ENCODE results near the gene GREB1L. TPM values are rescaled to one million over a fixed set of nuclear protein-coding genes. Genes with fewer than 3 reads are reported as not detected.
A peak's percentile ranks its signal among the peaks of the same experiment; 100 is the strongest.

GREB1L gene
- total and polyA plus RNA-seq, 2 of the 13 experiments (the other 11 are each of a cell fraction or from before 2014, with no cell fraction given): 0.17 to 0.66 TPM

GRCh38 chr18:21242141-21242779, at the start of gene GREB1L (continued):
- no peak for TF ChIP-seq ZNF318 (CRISPR knock-in tag; IDR thresholded peaks at IDR 0.05)
- 0 out of 2 replicates have a peak, but pooled peaks have one; percentile 46 for TF ChIP-seq ZNF275 (CRISPR knock-in tag; IDR thresholded peaks at IDR 0.05; ENCODE audit: borderline replicate concordance)
- TF ChIP-seq SMAD1 (CRISPR knock-in tag; IDR thresholded peaks at IDR 0.05; ENCODE audit: borderline replicate concordance, low read depth): no peak
- peak; percentile 66; the same call in 1 of the 2 replicates for TF ChIP-seq ARHGAP35 (CRISPR knock-in tag; IDR thresholded peaks at IDR 0.05; ENCODE audit: borderline replicate concordance)
- peak; percentile 82; the same call in 1 of the 2 replicates for TF ChIP-seq HINFP (CRISPR knock-in tag; IDR thresholded peaks at IDR 0.05; ENCODE audit: low read depth)
- no peak for TF ChIP-seq ZNF234 (CRISPR knock-in tag; conservative IDR thresholded peaks at IDR 0.05)
- no peak for TF ChIP-seq ZNF75D (CRISPR knock-in tag; IDR thresholded peaks at IDR 0.05; ENCODE audit: borderline replicate concordance)

All from HepG2 (cell line).